ENCODE measurements around the gene MBNL1.

MBNL1 gene

GRCh38 chr3:152296971-152297370 is 28.2 kb downstream of the MBNL1 start:
- no peak for TF ChIP-seq CTCF (IDR thresholded peaks at IDR 0.05; ENCODE audit: extremely low read depth, missing control alignments)
- DNase-seq (ENCODE audit: low spot score): no peak

GRCh38 chr3:152298393-152299248 is 29.9 kb downstream of the MBNL1 start:
- TF ChIP-seq CTCF (IDR thresholded peaks at IDR 0.05; ENCODE audit: extremely low read depth, missing control alignments): no peak
- peak; percentile 41 for DNase-seq (ENCODE audit: low spot score)

GRCh38 chr3:152299249-152299976 is 30.7 kb downstream of the MBNL1 start:
- TF ChIP-seq CTCF (IDR thresholded peaks at IDR 0.05; ENCODE audit: extremely low read depth, missing control alignments): no peak

GRCh38 chr3:152300029-152300731 is 31.5 kb downstream of the MBNL1 start:
- TF ChIP-seq CTCF (IDR thresholded peaks at IDR 0.05; ENCODE audit: extremely low read depth, missing control alignments): no peak
- DNase-seq (ENCODE audit: low spot score): no peak

More at GRCh38 chr3:152299249-152299976, 30.7 kb downstream of the MBNL1 start:
- DNase-seq (ENCODE audit: low spot score): no peak

- no peak for TF ChIP-seq CTCF (IDR thresholded peaks at IDR 0.05; ENCODE audit: extremely low read depth, missing control alignments)
- DNase-seq (ENCODE audit: low spot score): no peak
These were observed 33.0 kb downstream of the MBNL1 start for GRCh38 chr3:152301745-152302181.

- DNase-seq (ENCODE audit: low spot score): peak; percentile 15
- TF ChIP-seq CTCF (IDR thresholded peaks at IDR 0.05; ENCODE audit: extremely low read depth, missing control alignments): no peak
These were observed 33.8 kb downstream of the MBNL1 start for GRCh38 chr3:152302521-152303021.
